Sigmoid colon (tissue), 4 donors: ENCODE results near the gene PRKCZ.

ENCODE experiments used
- CTCF ChIP-seq, 4 experiments: fragments of 450-650 bp in 3 of 4; fragments of 200-600 bp in 1 of 4; IDR thresholded peaks; one replicate each; pipeline ENCODE4 v1.5.1; 2016 to 2019; ENCODE audit warnings: antibody characterized with exemption in 4 of 4, mild to moderate bottlenecking in 3 of 4, moderate library complexity in 2 of 4
- POLR2A ChIP-seq, 2 donors: fragments of 450-650 bp; IDR thresholded peaks; one replicate each; pipeline ENCODE4 v1.6.1; 2016; ENCODE audit warnings: antibody characterized with exemption in 2 of 2, mild to moderate bottlenecking in 2 of 2, moderate library complexity in 2 of 2
- POLR2AphosphoS5 ChIP-seq, 4 donors: sonication (generic); formaldehyde crosslinking; IDR thresholded peaks; one replicate each; pipeline ENCODE4 v1.6.1; 2017; ENCODE audit warnings: antibody characterized with exemption in 4 of 4

- TF ChIP-seq CTCF (IDR thresholded peaks at IDR 0.05), result no peak
- TF ChIP-seq POLR2A (IDR thresholded peaks at IDR 0.05), result no peak
- peak in 2 of 4 donors; percentile 5 to 26 for TF ChIP-seq POLR2AphosphoS5 (IDR thresholded peaks at IDR 0.05)
Measured at GRCh38 chr1:2088458-2088857, 38.2 kb downstream of the PRKCZ start.
